Neural cell (in vitro differentiated cells): Measurements from ENCODE around the gene SNRPD3. TPM values are rescaled to one million over a fixed set of nuclear protein-coding genes. Genes with fewer than 3 reads are reported as not detected.

Source experiments
- H2AFZ ChIP-seq: fragments of 200-600, 300-800 bp; sonication (generic), shearing (Covaris generic); 2 replicates; pipeline ENCODE4 v1.6.0; 2014; ENCODE audit warnings: low read depth, mild to moderate bottlenecking, antibody characterized with exemption, low read length, moderate library complexity
- H3F3A ChIP-seq: fragments of 200-600 bp; shearing (Covaris generic); 2 replicates; pipeline ENCODE4 v1.6.1; 2016; ENCODE audit warnings: mild to moderate bottlenecking, moderate library complexity, mixed read lengths, antibody characterized with exemption, low read length; ENCODE audit not compliant: insufficient read depth, poor library complexity, severe bottlenecking
- H3K27ac ChIP-seq: fragments of 200-600, 300-800 bp; sonication (generic), shearing (Covaris generic); 2 replicates; pipeline ENCODE4 v1.5.1; 2014; ENCODE audit warnings: mild to moderate bottlenecking, low read length, moderate library complexity
- H3K27me3 ChIP-seq: fragments of 300-800, 200-600 bp; sonication (generic), shearing (Covaris generic); 2 replicates; pipeline ENCODE4 v1.6.0; 2014; ENCODE audit warnings: mild to moderate bottlenecking, low read depth, low read length, moderate library complexity; ENCODE audit not compliant: insufficient read depth
- H3K36me3 ChIP-seq: fragments of 300-800, 200-600 bp; sonication (generic), shearing (Covaris generic); 2 replicates; pipeline ENCODE4 v1.5.1; 2014; ENCODE audit warnings: mild to moderate bottlenecking, antibody characterized with exemption, low read length, moderate library complexity; ENCODE audit not compliant: insufficient read depth
- H3K4me2 ChIP-seq: fragments of 300-800, 200-600 bp; sonication (generic), shearing (Covaris generic); 2 replicates; pipeline ENCODE4 v1.6.0; 2014; ENCODE audit warnings: mild to moderate bottlenecking, low read length
- H3K4me3 ChIP-seq: fragments of 300-800, 200-600 bp; sonication (generic), shearing (Covaris generic); 2 replicates; pipeline ENCODE4 v1.5.1; 2014; ENCODE audit warnings: mild to moderate bottlenecking, low read length, moderate library complexity
- H3K79me2 ChIP-seq: fragments of 200-600 bp; shearing (Covaris generic); replicated peaks from 2 replicates; pipeline ENCODE4 v1.6.0; 2014; ENCODE audit warnings: mild to moderate bottlenecking, low read length, moderate library complexity; ENCODE audit not compliant: insufficient read depth
- H3K9ac ChIP-seq: fragments of 300-800, 200-600 bp; sonication (generic), shearing (Covaris generic); 2 replicates; pipeline ENCODE4 v1.6.1; 2016; ENCODE audit warnings: mild to moderate bottlenecking, low read length, mixed read lengths
- H3K9me2 ChIP-seq: fragments of 200-600 bp; shearing (Covaris generic); 2 replicates; pipeline ENCODE4 v1.6.1; 2016; ENCODE audit warnings: mild to moderate bottlenecking, low read length, mixed read lengths; ENCODE audit not compliant: insufficient read depth
- H3K9me3 ChIP-seq: fragments of 200-600, 300-800 bp; sonication (generic), shearing (Covaris generic); 2 replicates; pipeline ENCODE4 v1.6.1; 2016; ENCODE audit warnings: mild to moderate bottlenecking, mixed run types, low read length, moderate library complexity, mixed read lengths
- H4K20me1 ChIP-seq: fragments of 200-600 bp; shearing (Covaris generic); 2 replicates; pipeline ENCODE4 v1.6.1; 2016; ENCODE audit warnings: mild to moderate bottlenecking, mixed run types; ENCODE audit not compliant: insufficient read depth
- CTCF ChIP-seq: fragments of 450-650 bp; IDR thresholded peaks from 2 replicates; pipeline ENCODE4 v1.5.1; 2014; ENCODE audit warnings: antibody characterized with exemption, mild to moderate bottlenecking, moderate library complexity; ENCODE audit not compliant: poor library complexity, severe bottlenecking
- EP300 ChIP-seq: fragments of 450-650 bp; conservative IDR thresholded peaks from 2 replicates; pipeline ENCODE4 v1.6.1; 2014; ENCODE audit warnings: antibody characterized with exemption, mild to moderate bottlenecking, moderate library complexity; ENCODE audit not compliant: poor library complexity, severe bottlenecking
- EZH2 ChIP-seq: fragments of 200-600, 300-800 bp; shearing (Covaris generic), sonication (generic); IDR thresholded peaks from 2 replicates; pipeline ENCODE4 v1.6.1; 2014; ENCODE audit warnings: antibody characterized with exemption, low read length, borderline replicate concordance, mild to moderate bottlenecking; ENCODE audit not compliant: insufficient read depth, poor library complexity, severe bottlenecking
- MXI1 ChIP-seq: fragments of 450-650 bp; conservative IDR thresholded peaks from 2 replicates; pipeline ENCODE4 v1.6.1; 2014; ENCODE audit warnings: antibody characterized with exemption, mild to moderate bottlenecking; ENCODE audit not compliant: poor library complexity, severe bottlenecking
- POLR2AphosphoS5 ChIP-seq: IDR thresholded peaks from 2 replicates; pipeline ENCODE4 v1.6.1; 2012
- RAD21 ChIP-seq: fragments of 450-650 bp; conservative IDR thresholded peaks from 2 replicates; pipeline ENCODE4 v1.6.1; 2014; ENCODE audit warnings: antibody characterized with exemption, mild to moderate bottlenecking, moderate library complexity
- REST ChIP-seq: IDR thresholded peaks from 2 replicates; pipeline ENCODE4 v1.6.1; 2012; ENCODE audit warnings: borderline replicate concordance
- SMC3 ChIP-seq: fragments of 450-650 bp; conservative IDR thresholded peaks from 2 replicates; pipeline ENCODE4 v1.6.1; 2014; ENCODE audit warnings: antibody characterized with exemption, mild to moderate bottlenecking, moderate library complexity; ENCODE audit not compliant: poor library complexity
- TAF1 ChIP-seq: IDR thresholded peaks from 2 replicates; pipeline ENCODE4 v1.6.1; 2012; ENCODE audit warnings: low read depth
- polyA plus RNA-seq: library from polyadenylated mRNA; depleted of rRNA; stranded (reverse); fragments of >200 nt; gene quantifications from 2 replicates; pipeline ENCODE4 v1.2.3, GENCODE V29; 2014

Gene SNRPD3
- polyA plus RNA-seq, 1 donor from 2014 or later: 195 TPM

- no peaks in the 10 kb centered on the region for H3K79me2 ChIP-seq
- TF ChIP-seq RAD21: no peak
Measured at GRCh38 chr22:24590596-24591173, 34.9 kb downstream of the SNRPD3 start.

GRCh38 chr22:24591286-24591830 lies 35.6 kb downstream of the SNRPD3 start:
- H3K9ac ChIP-seq: no peak overlapping the region
- no peak overlapping the region for H2AFZ ChIP-seq
- H3K36me3 ChIP-seq: no peaks in the 10 kb centered on the region
- H3K9me3 ChIP-seq: no peaks in the 10 kb centered on the region
- H3K9me2 ChIP-seq: no peaks in the 10 kb centered on the region
- no peaks in the 10 kb centered on the region for H3K27me3 ChIP-seq
- H3F3A ChIP-seq: no peaks in the 10 kb centered on the region
- TF ChIP-seq EP300 (no peak), MXI1 (no peak), CTCF (no peak), EZH2 (no peak), REST (no peak), POLR2AphosphoS5 (no peak), RAD21 (no peak), TAF1 (no peak), SMC3 (no peak)
- H3K4me2 ChIP-seq: no peak overlapping the region
- no peaks in the 10 kb centered on the region for H4K20me1 ChIP-seq
- H3K79me2 ChIP-seq: no peaks in the 10 kb centered on the region
- H3K27ac ChIP-seq: no peak overlapping the region
- H3K4me3 ChIP-seq: no peak overlapping the region

More at GRCh38 chr22:24590596-24591173, 34.9 kb downstream of the SNRPD3 start:
- Histone ChIP-seq H3F3A (no peaks in the 10 kb centered on the region), H3K9me3 (no peaks in the 10 kb centered on the region), H3K4me3 (no peak overlapping the region), H3K27me3 (no peaks in the 10 kb centered on the region), H3K9ac (no peak overlapping the region), H2AFZ (no peak overlapping the region), H3K4me2 (no peak overlapping the region), H4K20me1 (no peaks in the 10 kb centered on the region), H3K36me3 (no peaks in the 10 kb centered on the region), H3K27ac (no peak overlapping the region), H3K9me2 (no peaks in the 10 kb centered on the region)
